Measurements from ENCODE around the gene SRGAP3.

SRGAP3 gene

DNA sequence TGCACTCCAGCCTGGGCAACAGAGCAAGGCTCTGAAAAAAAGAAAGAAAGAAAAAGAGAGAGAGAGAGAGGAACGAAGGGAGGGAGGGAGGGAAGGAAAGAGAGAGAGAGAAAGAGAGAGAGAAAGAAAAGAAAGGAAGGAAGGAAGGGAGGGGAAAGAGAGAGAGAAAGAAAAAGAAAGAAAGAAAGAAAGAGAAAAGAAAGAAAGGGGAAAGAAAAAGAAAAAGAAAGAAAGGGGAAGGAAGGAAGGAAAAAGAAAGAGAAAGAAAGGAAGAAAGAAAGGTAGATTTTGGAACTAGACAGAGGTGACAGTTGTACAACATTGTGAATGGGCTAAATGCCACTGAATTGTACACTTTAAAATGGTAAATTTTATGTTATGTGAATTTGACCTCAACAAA is 5.3 kb upstream of the SRGAP3 start:
- in situ Hi-C loops (cut with MboI; ENCODE audit: low sequenced_read_pairs) = no loop called here

DNA sequence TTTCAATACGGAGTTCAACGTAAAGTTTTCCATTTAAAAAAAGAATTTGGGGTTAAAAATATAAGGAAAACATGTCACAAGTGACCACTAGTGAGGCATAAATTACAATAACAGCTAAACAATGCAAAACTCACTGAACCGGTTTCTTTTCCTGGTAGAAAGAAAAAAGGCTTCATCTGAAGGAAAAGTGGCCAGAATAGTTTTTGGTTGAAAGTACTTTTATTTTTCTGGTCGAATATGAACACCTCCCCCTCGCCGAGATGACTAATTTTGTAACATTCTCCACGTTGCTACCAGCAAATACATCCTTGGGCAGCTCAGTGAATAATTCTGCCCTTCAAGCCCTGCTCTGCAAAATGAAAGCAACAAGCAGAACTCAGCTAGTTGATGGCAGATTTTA is 3.9 kb upstream of the SRGAP3 start:
- in situ Hi-C loops (cut with MboI; ENCODE audit: low sequenced_read_pairs) = no loop called here

DNA sequence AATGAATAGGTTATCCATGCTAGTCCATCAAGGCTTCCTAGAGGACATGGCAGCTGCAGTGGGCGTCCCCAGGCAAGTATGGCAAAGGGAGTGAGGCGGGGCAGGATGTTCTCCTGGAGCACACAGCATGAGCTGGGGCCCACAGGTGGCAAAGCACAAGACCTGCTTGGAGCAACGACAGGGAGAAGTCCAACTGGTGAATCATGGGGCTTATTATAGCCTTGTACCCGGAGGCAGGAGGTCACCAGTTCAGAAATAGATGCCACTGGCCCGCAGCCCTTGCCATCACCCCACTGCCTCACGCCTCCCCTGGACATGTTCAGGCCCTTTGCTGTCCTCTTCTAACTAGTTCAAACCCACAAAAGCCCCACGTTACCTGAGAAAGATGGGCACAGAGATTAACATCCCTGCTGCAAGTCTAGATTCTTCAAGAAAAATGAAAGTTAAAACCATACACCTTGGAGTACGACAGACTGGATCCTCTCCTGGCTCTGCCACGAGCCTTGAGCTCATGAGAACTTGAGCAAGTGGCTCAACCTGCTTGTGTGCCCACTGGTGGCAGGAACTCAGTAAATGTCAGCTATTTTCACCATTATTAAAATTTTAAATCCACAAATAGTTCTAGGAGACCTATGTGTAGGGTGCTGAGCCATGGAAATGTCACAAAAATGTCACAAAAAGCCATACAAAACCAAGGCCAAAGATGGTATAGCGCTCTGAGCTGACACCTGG is 1.8 kb upstream of the SRGAP3 start:
- in situ Hi-C loops (cut with MboI; ENCODE audit: low sequenced_read_pairs) = no loop called here

DNA sequence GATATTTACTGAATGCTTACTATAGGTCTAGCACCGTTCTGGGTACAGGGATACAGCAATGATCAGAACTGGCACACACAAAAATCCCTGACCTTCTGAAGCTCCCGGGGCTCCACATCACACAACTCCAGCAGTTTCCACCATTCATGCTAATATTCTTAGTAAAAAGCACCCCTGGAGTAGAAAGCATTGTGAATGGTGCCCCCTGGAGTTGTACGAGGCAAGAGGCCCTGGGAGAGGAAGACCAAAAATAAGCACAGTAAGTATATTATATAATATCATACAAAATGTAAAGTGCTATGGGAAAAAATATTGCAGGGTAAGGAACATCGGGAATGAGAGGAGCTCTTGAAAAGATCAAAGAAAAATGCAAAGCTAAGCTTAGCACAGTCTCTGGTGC is 790 bp upstream of the SRGAP3 start:
- in situ Hi-C loops (cut with MboI; ENCODE audit: low sequenced_read_pairs) = no loop called here

DNA sequence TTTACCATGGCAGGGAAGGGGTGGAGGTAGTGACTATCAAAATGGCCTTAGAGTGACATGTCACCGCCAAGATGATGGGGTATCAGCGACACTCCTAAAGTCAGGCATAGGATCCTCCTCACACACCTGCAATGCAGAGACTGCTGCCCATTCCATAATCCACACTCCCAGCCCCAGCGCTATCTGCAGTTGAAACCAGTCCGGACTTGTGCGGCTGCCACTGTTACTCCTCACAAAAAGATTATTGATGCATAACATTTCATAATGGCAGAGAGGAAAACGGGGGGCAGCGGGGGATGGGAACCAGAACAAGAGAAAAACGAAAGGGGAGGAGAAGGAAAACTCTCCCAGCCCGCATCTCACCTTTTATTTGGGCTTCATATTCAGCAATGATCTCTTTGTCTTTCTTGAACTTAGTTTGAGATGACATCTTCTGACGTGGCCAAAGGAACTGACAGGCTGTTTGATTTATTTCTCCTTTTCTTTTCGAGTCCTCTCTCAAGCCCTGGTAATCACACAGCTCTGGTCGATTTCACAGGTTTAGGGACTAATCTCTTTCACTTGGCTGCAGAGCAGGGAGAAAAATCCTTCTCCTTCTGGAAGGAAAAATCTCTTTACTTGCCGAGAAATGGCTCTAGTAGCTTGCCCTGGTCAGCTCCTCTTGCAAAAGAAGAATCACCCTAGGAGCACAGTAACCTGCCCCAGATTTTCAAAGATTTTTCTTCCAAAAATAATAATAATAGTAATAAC is 749 bp downstream of the SRGAP3 start:
- in situ Hi-C loops (cut with MboI; ENCODE audit: low sequenced_read_pairs) = no loop called here

DNA sequence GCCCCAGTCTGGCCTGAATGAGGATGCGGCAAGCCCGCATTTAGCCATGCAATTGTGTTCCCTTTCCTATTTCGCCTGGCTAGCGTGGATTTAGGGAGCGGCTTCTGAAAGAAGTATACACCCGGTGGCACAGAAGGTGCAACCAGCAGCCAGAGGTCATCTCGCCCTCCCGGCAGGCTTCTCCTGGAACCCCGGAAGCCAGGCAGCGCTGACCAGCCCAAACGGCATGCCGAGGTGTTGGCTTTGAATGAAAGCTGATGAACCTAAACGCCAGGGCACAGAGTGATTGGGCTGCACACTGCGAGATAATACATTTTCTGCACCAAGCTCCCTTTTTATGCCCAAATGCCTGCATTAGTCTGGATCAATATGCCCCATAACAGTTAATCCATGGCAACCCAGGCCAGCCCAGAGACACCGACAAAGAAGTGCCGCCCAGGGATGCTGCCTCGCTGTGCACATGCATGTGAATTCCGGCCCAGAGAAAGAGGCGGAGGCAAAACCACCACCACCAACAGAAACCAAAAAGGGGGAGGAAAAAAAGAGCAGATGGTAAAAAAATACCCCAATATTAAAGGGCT is 1.4 kb downstream of the SRGAP3 start:
- in situ Hi-C loops (cut with MboI; ENCODE audit: low sequenced_read_pairs) = no loop called here

DNA sequence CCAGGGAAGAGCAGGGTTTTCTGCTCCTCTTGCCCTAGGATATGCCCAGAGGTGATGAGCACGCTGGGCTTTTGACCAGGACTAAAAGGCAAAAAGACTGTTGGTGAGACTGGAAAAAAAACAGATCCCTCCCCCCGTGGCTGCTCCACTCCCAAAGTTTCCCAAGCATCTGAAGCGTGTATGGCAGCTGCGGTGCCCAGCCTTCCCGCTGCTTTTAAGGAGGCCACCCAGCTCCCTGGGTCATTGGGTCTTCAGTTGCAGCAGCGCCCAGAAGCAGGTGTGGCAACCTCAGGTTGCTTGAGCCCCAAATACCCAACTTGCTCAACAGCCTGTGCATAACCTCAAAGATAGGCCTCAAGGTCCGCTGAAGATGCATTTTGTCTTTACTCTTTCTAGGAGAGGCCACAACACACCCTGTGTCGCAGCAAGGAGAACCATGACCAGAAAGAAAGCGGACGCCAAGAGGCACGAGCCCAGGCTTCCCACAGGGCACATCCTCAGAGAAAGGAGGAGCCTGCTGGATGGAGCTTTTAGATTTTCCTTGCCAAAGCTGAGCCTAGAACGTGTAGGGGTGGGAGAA is 2.0 kb downstream of the SRGAP3 start:
- in situ Hi-C loops (cut with MboI; ENCODE audit: low sequenced_read_pairs) = no loop called here

DNA sequence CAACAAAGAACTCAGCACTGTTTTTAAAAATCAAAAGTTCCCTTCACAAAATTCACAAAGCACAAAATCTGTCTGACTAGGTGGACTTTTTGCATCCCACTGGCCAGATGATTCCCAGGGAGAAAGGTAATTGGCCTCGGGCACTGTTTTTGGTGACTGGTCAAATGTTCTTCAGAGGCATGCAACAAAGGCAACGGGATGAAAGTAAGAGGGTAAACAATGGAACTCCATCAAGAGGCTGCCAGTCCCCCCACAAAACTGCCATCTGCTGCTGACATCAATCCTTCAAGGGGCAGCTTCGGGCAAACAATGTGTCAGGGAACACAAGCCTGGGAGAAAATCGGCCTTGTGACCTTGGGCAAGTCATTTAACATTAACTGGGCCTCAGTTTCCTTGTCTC is 3.3 kb downstream of the SRGAP3 start:
- in situ Hi-C loops (cut with MboI; ENCODE audit: low sequenced_read_pairs) = no loop called here

DNA sequence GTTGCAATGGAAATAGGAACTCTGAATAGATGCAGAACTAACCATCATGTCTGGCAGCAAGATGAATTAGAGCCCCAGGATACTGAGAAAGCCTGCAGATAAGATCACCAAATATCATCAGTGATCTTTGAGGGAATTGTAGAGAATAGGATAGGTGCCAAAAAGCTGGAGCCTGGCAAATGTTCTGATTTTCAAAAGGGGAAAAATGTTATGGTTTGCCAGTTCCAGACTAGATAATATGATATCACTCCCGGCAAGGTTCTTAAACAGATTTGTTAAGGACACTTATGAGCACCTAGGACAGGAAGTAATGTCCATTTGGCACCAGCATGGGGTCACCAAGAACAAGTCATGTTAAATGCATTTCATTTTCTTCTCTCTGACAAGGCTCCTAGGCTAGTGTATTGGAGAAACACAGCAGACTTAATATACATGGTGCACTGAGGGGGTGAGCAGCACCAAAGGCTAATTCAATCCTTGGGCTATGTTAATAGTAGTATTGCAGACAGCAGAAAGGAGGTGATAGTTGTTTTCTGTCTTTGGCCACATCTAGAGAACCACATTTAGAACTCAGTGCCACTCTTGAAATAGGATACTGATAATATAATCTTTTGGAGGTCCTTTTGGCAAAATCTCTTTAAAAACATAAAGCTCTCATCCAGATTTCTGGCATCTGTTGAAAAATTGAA is 4.8 kb downstream of the SRGAP3 start:
- in situ Hi-C loops (cut with MboI; ENCODE audit: low sequenced_read_pairs) = no loop called here

DNA sequence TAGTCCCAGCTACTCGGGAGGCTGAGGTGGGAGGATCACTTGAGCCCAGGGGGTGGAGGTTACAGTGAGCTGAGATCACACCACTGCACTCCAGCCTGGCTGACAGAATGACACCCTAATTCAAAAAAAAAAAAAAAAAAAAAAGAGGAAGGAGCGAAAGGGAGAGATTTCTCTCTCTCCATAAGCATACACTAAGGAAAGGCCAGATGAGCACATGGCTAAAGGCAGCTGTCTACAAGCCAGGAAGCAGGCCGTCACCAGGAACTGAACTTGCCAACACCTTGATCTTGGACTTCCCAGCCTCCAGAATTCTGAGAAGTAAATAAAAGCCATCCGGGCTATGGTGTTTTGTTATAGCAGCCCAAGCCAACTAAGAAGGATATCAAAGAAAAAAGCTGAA is 7.5 kb downstream of the SRGAP3 start:
- in situ Hi-C loops (cut with MboI; ENCODE audit: low sequenced_read_pairs) = no loop called here

DNA sequence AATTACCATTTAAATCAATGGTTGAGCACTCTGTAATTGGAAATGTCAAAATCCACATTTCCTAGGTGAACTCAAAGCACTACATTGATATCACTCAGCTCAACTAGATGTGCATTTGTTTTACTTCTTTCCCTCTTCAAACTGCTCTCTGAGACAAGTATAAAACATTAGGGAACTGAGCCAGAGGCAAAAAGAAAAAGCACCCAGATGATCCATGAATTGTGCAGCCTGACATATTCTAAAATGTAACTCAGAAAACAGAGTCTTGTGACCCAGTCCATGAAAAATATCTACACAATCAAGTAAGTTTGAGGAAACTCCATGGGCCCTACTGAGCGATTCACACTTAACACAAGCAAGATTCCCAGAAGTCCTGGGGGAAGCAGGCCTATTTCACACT is 9.8 kb downstream of the SRGAP3 start:
- in situ Hi-C loops (cut with MboI; ENCODE audit: low sequenced_read_pairs) = no loop called here

DNA sequence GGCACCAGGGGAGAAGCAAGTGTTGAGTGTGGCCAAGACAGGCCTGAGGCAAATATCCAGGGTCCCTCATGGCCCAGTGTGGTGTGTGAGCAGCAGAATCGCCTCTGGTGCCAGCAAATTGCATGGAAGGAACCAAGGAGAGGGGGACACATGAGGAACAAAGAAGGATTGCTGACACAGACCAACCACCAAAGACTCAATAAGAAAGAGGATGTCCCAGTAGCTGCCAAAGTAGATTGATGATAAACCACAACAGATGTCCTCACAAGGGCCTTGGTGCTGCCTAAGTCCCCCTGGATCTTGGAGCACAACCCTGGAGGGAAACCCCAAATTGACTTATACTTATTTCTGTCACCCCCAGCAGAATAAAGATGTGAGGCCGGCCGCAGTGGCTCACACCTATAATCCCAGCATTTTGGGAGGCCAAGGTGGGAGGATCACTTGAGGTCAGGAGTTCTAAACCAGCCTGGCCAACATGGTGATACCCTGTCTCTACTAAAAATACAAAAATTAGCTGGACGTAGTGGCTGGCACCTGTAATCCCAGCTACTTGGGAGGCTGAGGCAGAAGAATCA is 10.6 kb downstream of the SRGAP3 start:
- in situ Hi-C loops (cut with MboI; ENCODE audit: low sequenced_read_pairs) = no loop called here

DNA sequence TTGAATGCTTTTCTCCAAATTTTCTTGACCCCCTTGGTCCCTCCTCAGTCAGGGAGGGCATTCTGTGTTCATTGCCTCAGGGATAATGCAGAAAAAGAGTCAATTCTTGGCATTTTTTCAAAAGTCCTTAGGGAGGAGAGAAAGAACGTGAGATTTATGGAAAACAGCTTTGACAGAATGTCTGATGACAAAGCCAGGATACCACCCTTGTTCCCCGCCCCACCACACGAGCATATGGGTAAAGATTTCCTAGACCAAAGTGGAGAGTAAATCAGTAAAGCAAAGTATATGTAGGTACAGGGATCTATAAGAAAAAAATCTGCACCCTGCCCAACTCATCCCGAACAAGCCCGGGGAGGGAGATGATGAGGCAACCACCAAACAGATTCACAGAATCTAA is 11.2 kb downstream of the SRGAP3 start:
- in situ Hi-C loops (cut with MboI; ENCODE audit: low sequenced_read_pairs) = no loop called here

DNA sequence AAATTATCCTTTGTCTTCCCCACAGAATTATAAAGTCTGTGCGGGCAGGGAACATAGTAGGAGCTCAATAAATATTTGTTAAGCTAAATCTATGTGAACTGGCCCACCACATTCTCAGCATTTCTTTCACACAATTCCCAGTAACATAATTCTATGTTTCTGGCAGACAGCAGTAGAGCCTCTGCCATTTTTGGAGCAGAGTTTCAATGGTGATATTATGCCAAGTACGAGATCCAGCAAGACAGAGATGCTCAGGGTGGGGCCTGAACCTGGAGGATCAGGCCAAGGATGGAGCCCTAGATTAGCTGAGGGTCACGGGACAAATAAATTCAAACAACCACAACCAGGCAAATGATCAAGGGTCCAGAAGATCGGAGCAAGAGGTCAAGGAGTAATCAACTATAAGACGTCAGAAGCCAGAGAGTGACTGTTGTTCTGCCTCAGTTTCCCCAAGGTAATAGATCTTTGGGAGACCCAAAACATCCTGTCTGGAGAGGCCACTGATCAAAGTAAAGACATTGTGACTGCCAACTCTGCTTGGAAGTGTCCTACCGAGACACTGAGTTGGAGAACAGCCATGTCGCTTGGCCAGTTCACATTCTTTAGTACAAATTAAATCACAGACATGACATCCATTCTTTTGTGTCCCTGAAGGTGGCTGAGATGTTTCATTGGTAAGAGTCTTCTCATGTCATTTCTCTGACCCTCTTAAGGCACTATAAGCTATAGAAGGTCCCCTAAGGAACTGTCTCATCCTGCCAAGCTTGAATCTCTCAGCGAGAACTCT is 15.4 kb downstream of the SRGAP3 start:
- in situ Hi-C loops (cut with MboI; ENCODE audit: low sequenced_read_pairs) = no loop called here

DNA sequence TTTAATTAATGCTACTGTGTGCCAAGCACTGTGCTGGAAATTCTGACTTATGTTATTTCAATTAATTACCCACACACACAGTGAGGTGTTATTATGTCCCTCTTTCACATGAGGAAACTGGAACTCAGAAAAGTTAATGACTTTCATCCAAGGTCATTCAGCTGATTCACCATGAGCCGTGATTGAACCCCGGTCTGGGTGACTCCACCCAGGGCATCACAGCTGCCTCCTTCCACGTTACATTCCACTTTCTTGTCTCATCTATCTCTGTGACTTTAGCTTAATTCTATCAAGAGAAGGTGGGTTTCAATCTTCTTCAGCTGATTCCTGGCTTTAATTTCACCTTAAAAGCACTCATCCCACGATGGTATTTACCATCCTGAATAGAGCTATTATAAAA is 16.3 kb downstream of the SRGAP3 start:
- in situ Hi-C loops (cut with MboI; ENCODE audit: low sequenced_read_pairs) = no loop called here

DNA sequence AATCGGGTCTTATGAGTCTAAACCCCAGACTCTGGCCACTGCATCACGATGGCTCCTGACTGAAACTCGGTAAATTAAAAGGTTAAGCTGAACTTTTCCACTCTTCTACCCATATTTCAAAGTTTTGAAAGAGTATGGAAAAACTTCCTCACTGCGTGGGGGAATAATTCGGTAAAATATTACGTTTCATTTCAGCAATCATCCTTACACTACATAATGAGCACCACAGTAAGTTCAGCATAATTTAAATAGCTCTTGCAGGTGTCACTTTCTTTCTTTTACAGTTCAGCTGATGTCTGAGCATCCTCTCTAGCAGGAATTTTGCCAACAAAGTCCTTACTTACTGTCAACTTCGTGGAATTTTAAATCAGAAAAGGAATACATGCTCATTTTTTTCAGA is 17.5 kb downstream of the SRGAP3 start:
- in situ Hi-C loops (cut with MboI; ENCODE audit: low sequenced_read_pairs) = no loop called here

DNA sequence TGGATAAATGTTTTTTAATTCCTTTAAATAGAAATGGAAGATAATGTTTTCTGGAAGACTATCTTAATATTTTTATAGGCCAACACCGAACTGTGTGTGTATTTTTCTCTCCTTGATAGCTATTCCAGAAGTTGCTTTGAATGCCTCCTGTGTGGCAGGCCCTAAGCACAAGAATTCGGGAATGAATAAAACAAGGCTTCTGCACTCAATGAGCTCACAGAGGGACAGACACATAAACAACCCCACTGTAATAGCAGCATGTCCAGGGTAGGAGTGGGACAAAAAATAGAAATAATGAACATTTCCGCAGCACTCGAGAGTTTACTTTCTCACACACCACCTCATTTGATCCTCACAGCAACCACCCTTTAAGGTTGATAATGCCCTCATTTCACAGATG is 18.0 kb downstream of the SRGAP3 start:
- in situ Hi-C loops (cut with MboI; ENCODE audit: low sequenced_read_pairs) = no loop called here

DNA sequence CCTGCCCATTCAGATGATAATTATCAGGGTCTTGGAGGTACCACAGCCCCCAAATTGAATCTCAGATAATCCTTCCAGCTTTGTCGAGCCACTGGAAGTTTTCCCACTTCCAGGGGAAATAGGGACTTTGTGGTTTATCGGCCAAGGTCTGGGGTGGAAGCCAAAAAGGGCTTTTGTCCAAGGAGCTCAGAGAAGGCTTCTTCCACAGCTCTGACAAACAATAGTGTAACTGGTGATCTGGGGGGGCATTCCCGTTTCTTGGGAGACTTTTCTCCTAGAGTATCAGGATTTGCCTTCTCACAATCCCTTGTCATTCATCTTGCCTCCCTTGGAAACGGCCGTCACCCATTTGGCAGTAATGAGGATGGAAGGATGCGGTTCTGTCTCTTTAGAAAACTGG is 18.4 kb downstream of the SRGAP3 start:
- in situ Hi-C loops (cut with MboI; ENCODE audit: low sequenced_read_pairs) = no loop called here

DNA sequence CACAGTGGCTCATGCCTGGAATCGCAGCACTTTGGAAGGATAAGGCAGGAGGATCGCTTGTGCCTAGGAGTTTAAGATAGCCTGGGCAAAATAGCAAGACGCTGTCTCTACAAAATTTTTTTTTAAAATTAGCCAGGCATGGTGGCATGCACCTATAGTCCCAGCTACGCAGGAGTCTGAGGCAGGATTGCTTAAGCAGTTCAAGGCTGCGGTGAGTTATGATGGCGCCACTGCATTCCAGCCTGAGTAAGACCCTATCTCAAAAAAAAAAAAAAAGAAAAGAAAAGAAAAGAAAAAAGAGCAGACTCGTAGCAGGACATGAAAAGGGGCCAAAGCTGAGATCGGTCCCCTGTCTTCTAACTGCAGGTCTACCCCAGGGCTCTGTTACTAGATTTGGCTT is 18.9 kb downstream of the SRGAP3 start:
- in situ Hi-C loops (cut with MboI; ENCODE audit: low sequenced_read_pairs) = no loop called here

DNA sequence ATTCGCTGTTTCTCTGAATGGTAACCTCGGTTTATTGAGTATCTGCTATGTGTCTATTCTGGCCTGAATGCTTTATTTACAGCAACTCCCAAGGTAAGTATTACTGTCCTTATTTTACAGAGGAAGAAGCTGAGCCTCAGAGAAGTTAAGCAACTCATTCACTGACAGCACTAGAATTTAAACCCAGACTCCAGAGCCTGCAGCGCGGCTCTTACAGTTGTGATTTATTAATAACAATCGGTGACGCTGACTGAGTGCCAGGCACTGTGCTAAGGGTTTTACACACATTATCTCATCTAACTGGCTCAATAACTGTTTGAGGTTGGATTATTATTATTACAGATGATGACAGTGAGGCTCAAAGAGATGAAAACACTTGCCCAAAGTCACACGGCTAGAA is 19.6 kb downstream of the SRGAP3 start:
- in situ Hi-C loops (cut with MboI; ENCODE audit: low sequenced_read_pairs) = no loop called here
